Tibial nerve (tissue), 4 donors: Measurements from ENCODE around the gene DYNC1I1. TPM values are rescaled to one million over a fixed set of nuclear protein-coding genes. Genes with fewer than 3 reads are reported as not detected.

Experiments used
- DNase-seq, 2 donors: peaks; one replicate each; pipeline ENCODE4 v3.0.0-alpha.2; 2019; ENCODE audit warnings: low spot score in 2 of 2
- H3K27ac ChIP-seq, 4 donors: fragments of 200-600 bp; sonication (generic) in 3 of 4; one replicate each; pipeline ENCODE4 v1.5.1; 2017 to 2019; ENCODE audit warnings: mild to moderate bottlenecking in 1 of 4
- H3K27me3 ChIP-seq, 2 donors: fragments of 200-600 bp; sonication (generic) in 1 of 2; one replicate each; pipeline versions ENCODE4 v1.5.1 to v1.6.0; 2017 to 2019
- H3K36me3 ChIP-seq, 3 donors: fragments of 200-600 bp; sonication (generic); one replicate each; pipeline ENCODE4 v1.5.1; 2018 to 2019
- H3K4me1 ChIP-seq, 4 donors: fragments of 200-600 bp; sonication (generic) in 3 of 4; one replicate each; pipeline ENCODE4 v1.5.1; 2017 to 2019
- H3K4me3 ChIP-seq, 4 donors: fragments of 200-600 bp; sonication (generic) in 3 of 4; one replicate each; pipeline ENCODE4 v1.5.1; 2017 to 2019; ENCODE audit warnings: mild to moderate bottlenecking in 1 of 4, moderate library complexity in 1 of 4
- H3K9me3 ChIP-seq, 4 donors: fragments of 200-600 bp; sonication (generic) in 3 of 4; one replicate each; pipeline ENCODE4 v1.5.1; 2017 to 2019
- EP300 ChIP-seq, 2 donors: sonication (generic); formaldehyde crosslinking; IDR thresholded peaks; one replicate each; pipeline ENCODE4 v1.6.1; 2017; ENCODE audit warnings: antibody characterized with exemption in 2 of 2, mild to moderate bottlenecking in 1 of 2
- POLR2A ChIP-seq, 2 donors: fragments of 450-650 bp; IDR thresholded peaks; one replicate each; pipeline ENCODE4 v1.6.1; 2017; ENCODE audit warnings: antibody characterized with exemption in 2 of 2, mild to moderate bottlenecking in 2 of 2, moderate library complexity in 2 of 2
- WGBS, 2 donors: methylation state at CpG; one replicate each; pipeline ENCODE4 v1.1.5; 2018; 5-methylcytosine and 5-hydroxymethylcytosine counted together
- total RNA-seq, 4 donors: library from RNA; depleted of rRNA; stranded (reverse); fragments of >200 nt; gene quantifications; one replicate each; pipeline ENCODE4 v1.1.0, GENCODE V29; 2016
- TF ChIP-seq, protein P1 (sequence below), 5 experiments: fragments of 200-600 bp in 3 of 5; fragments of 450-650 bp in 2 of 5; sonication (generic) in 3 of 5; IDR thresholded peaks; one replicate each; pipeline ENCODE4 v1.5.1; 2016 to 2019; ENCODE audit warnings: antibody characterized with exemption in 5 of 5, mild to moderate bottlenecking in 3 of 5, moderate library complexity in 2 of 5

DYNC1I1 gene
- total RNA-seq, 4 donors from 2014 or later, result 5.5 to 12.0 (median 9.8) TPM

DNA sequence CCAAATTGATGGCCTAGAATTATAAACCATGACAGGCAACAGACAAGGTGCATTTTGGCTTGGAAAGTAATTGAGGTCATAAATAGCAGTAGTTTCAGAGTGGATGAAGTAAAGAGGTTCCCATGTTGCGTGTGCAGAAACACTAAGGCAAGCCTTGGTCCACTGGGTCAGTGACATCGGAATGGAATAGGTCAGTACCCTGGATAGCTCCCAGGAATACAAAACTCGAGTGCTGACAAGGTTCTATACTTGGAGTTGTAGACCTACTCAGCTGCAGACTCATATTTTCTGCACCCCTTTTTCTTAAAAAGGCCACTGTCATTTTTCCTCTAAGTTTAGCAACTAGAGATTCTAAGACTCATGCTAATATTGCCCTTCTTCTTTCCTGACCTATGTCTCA is 132.8 kb downstream of the DYNC1I1 start:
- 28 to 44% methylated on average over 3 of the region's 3 CpGs for WGBS, 2 donors

DNA sequence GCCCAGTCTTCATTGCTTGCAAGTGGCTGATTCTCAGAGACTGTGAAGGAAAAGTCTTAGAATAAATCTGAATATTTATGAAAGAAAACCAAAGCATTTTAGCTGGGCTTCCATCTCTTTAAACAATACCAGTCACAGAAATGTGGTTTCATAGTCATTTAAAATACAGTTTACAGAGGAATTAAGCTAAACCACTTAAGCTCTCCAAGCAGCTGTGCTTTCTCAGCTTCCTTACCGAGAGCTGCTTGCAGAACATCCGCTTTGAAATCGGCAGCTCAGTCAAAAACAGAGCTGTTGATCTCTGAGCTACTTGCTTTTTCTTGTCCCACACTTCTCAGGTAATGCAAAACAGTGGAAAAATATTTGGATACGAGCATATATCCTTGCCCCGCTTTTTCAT is 134.5 kb downstream of the DYNC1I1 start:
- H3K9me3 ChIP-seq, result no peaks in the 10 kb centered on the region
- H3K4me3 ChIP-seq, result no peak overlapping the region
- TF ChIP-seq, protein P1, sequence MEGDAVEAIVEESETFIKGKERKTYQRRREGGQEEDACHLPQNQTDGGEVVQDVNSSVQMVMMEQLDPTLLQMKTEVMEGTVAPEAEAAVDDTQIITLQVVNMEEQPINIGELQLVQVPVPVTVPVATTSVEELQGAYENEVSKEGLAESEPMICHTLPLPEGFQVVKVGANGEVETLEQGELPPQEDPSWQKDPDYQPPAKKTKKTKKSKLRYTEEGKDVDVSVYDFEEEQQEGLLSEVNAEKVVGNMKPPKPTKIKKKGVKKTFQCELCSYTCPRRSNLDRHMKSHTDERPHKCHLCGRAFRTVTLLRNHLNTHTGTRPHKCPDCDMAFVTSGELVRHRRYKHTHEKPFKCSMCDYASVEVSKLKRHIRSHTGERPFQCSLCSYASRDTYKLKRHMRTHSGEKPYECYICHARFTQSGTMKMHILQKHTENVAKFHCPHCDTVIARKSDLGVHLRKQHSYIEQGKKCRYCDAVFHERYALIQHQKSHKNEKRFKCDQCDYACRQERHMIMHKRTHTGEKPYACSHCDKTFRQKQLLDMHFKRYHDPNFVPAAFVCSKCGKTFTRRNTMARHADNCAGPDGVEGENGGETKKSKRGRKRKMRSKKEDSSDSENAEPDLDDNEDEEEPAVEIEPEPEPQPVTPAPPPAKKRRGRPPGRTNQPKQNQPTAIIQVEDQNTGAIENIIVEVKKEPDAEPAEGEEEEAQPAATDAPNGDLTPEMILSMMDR (IDR thresholded peaks at IDR 0.05), result no peak
- no peak for TF ChIP-seq POLR2A (IDR thresholded peaks at IDR 0.05)
- no peak for TF ChIP-seq EP300 (IDR thresholded peaks at IDR 0.05)
- H3K36me3 ChIP-seq, result no peaks in the 10 kb centered on the region
- H3K27me3 ChIP-seq, result no peaks in the 10 kb centered on the region
- no peak for DNase-seq
- WGBS, 2 donors, result 68 to 79% methylated on average over 5 of the region's 5 CpGs
- no peak overlapping the region for H3K27ac ChIP-seq
- peaks cover 0 to 11% (median 0%) of the 10 kb centered on the region in 4 donors for H3K4me1 ChIP-seq

More for the DNA sequence above, 132.8 kb downstream of the DYNC1I1 start:
- Histone ChIP-seq H3K4me3 (no peak overlapping the region), H3K27ac (no peak overlapping the region), H3K4me1 (peaks cover 0 to 15% (median 0%) of the 10 kb centered on the region in 4 donors), H3K9me3 (no peaks in the 10 kb centered on the region), H3K27me3 (no peaks in the 10 kb centered on the region), H3K36me3 (no peaks in the 10 kb centered on the region)
- no peak for TF ChIP-seq POLR2A (IDR thresholded peaks at IDR 0.05)
- no peak for TF ChIP-seq EP300 (IDR thresholded peaks at IDR 0.05)
- TF ChIP-seq, protein P1 (IDR thresholded peaks at IDR 0.05), result no peak
- no peak for DNase-seq

DNA sequence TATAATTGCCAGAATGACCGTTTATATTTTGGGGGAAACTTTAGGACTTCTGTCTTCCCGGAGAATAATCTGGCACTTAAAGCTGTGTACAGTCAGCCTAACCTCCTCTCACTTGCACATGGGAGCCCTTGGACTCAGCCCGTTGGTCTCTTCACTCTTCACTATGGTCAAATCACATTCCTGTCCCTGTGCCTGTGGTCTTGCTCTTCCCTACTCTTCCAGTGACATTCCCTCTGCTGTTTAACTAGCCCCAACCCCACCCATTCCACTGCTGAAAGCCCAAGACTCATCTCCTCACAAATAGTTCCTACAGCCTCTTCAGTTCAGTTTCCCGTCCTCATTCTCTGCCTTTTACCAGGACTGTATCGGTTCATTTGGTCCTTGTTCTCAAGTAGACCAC is 135.0 kb downstream of the DYNC1I1 start:
- H3K4me3 ChIP-seq, result no peak overlapping the region
- WGBS, 2 donors, result 85 to 89% methylated on average over 5 of the region's 5 CpGs

DNA sequence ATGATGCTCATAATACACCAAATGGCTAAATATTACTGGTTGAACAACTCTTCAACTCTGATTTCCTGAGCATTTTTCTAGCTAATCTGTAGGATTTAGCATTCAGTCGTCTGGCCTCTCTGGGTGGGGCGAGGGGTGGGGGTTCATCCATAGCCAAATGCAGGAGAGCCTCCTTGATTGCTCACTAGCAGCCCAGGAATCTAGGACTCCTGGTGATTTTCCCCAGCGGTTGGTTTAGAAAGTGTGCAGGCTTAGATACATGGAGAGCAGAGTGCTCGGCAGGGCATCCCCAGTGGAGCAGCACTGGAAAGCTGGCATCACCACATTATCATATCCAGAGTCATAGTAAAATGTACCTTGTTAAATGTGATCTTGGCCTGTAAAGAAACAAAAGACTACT is 136.1 kb downstream of the DYNC1I1 start:
- Histone ChIP-seq H3K4me1 (peaks cover 0 to 11% (median 0%) of the 10 kb centered on the region in 4 donors), H3K27me3 (no peaks in the 10 kb centered on the region), H3K27ac (no peak overlapping the region), H3K9me3 (no peaks in the 10 kb centered on the region), H3K4me3 (no peak overlapping the region), H3K36me3 (no peaks in the 10 kb centered on the region)
- WGBS, 2 donors, result 49 to 51% methylated on average over 4 of the region's 4 CpGs
- TF ChIP-seq POLR2A (IDR thresholded peaks at IDR 0.05) (no peak), EP300 (IDR thresholded peaks at IDR 0.05) (no peak)
- TF ChIP-seq, protein P1 (IDR thresholded peaks at IDR 0.05), result no peak
- DNase-seq, result no peak

More for the DNA sequence above, 135.0 kb downstream of the DYNC1I1 start:
- no peaks in the 10 kb centered on the region for H3K36me3 ChIP-seq
- TF ChIP-seq, protein P1 (IDR thresholded peaks at IDR 0.05), result no peak
- TF ChIP-seq POLR2A (IDR thresholded peaks at IDR 0.05) (no peak), EP300 (IDR thresholded peaks at IDR 0.05) (no peak)
- no peaks in the 10 kb centered on the region for H3K9me3 ChIP-seq
- no peaks in the 10 kb centered on the region for H3K27me3 ChIP-seq
- no peak overlapping the region for H3K27ac ChIP-seq
- DNase-seq, result no peak
- H3K4me1 ChIP-seq, result peaks cover 0 to 11% (median 0%) of the 10 kb centered on the region in 4 donors

DNA sequence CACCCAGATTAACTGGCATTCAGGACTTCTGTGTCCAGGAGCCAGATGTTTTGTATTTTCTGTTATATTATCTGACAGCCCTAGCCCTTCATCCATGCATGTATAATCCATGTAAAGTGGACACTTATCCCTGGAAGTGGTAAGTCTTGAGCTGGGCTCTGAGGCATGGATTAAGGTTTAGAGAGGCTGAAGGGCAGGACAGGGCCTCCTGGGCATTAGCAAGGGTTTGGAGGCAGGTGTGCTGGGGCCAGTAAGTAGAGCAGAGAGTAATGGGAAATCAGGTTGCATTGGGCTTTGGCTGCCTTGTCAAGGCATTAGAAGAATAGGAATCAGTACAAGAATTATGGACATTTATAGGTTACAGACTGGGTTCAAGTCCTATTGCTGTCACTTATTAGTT is 138.0 kb downstream of the DYNC1I1 start:
- no peak for DNase-seq
- Histone ChIP-seq H3K27me3 (no peaks in the 10 kb centered on the region), H3K36me3 (no peaks in the 10 kb centered on the region), H3K27ac (no peak overlapping the region), H3K9me3 (no peaks in the 10 kb centered on the region), H3K4me3 (no peak overlapping the region), H3K4me1 (peaks cover 0 to 11% (median 0%) of the 10 kb centered on the region in 4 donors)
- TF ChIP-seq POLR2A (IDR thresholded peaks at IDR 0.05) (no peak), EP300 (IDR thresholded peaks at IDR 0.05) (no peak)
- TF ChIP-seq, protein P1 (IDR thresholded peaks at IDR 0.05), result no peak
